ENCODE data around the gene PIGL. TPM values are rescaled to one million over a fixed set of nuclear protein-coding genes. Genes with fewer than 3 reads are reported as not detected.

The PIGL gene
- total and polyA plus RNA-seq, 12 donors = 10.3 to 102 (median 29.5) TPM

GRCh38 chr17:16329519-16330271, 112.7 kb downstream of the PIGL start:
- Histone ChIP-seq H3K36me3 (replicated peaks in 1 of 2) (peaks cover 0 to 12% of the 10 kb centered on the region in 2 donors), H3K4me3 (no peak overlapping the region), H3K9me3 (replicated peaks in 1 of 3) (no peaks in the 10 kb centered on the region), H3K27ac (no peak overlapping the region), H3K27me3 (no peaks in the 10 kb centered on the region), H3K4me1 (replicated peaks in 1 of 2) (peaks cover 0 to 5% of the 10 kb centered on the region in 2 donors)
- DNase-seq = peak in 5 of 7 donors; percentile 20 to 29 (median 24)
- WGBS, 4 donors = 53 to 61% (median 58%) methylated on average over 11 of the region's 11 CpGs
- intact Hi-C loops (cut with DNase I) = no loop called here
- no peak for TF ChIP-seq POLR2A (IDR thresholded peaks at IDR 0.05)
- TF ChIP-seq CTCF (IDR thresholded peaks at IDR 0.05) = no peak

GRCh38 chr17:16338391-16338790, 121.4 kb downstream of the PIGL start:
- no peak overlapping the region for H3K4me3 ChIP-seq
- no peaks in the 10 kb centered on the region for H3K9me3 ChIP-seq (replicated peaks in 1 of 3)
- H3K27ac ChIP-seq = no peak overlapping the region
- intact Hi-C loops (cut with DNase I) = no loop called here
- H3K27me3 ChIP-seq = no peaks in the 10 kb centered on the region
- H3K36me3 ChIP-seq (replicated peaks in 1 of 2) = no peaks in the 10 kb centered on the region
- H3K4me1 ChIP-seq (replicated peaks in 1 of 2) = no peaks in the 10 kb centered on the region
- TF ChIP-seq POLR2A (IDR thresholded peaks at IDR 0.05) (no peak), CTCF (IDR thresholded peaks at IDR 0.05) (no peak)
- no peak for DNase-seq
- 85 to 94% (median 88%) methylated on average over 3 of the region's 3 CpGs for WGBS, 4 donors

- no peaks in the 10 kb centered on the region for H3K4me1 ChIP-seq (replicated peaks in 1 of 2)
- H3K27ac ChIP-seq = no peak overlapping the region
- TF ChIP-seq CTCF (IDR thresholded peaks at IDR 0.05) (no peak), POLR2A (IDR thresholded peaks at IDR 0.05) (no peak)
- no peaks in the 10 kb centered on the region for H3K9me3 ChIP-seq (replicated peaks in 1 of 3)
- no peaks in the 10 kb centered on the region for H3K36me3 ChIP-seq (replicated peaks in 1 of 2)
- H3K27me3 ChIP-seq = no peaks in the 10 kb centered on the region
- DNase-seq = no peak
- intact Hi-C loops (cut with DNase I) = no loop called here
- H3K4me3 ChIP-seq = no peak overlapping the region
- WGBS, 4 donors = 95 to 100% (median 98%) methylated on average over 1 of the region's 1 CpG
These were observed 122.4 kb downstream of the PIGL start for GRCh38 chr17:16339402-16339801.

GRCh38 chr17:16339959-16340358, 122.9 kb downstream of the PIGL start:
- no peak overlapping the region for H3K4me3 ChIP-seq
- no peaks in the 10 kb centered on the region for H3K4me1 ChIP-seq (replicated peaks in 1 of 2)
- no peaks in the 10 kb centered on the region for H3K36me3 ChIP-seq (replicated peaks in 1 of 2)
- intact Hi-C loops (cut with DNase I) = no loop called here
- H3K9me3 ChIP-seq (replicated peaks in 1 of 3) = no peaks in the 10 kb centered on the region
- WGBS, 4 donors = 96 to 100% (median 98%) methylated on average over 1 of the region's 1 CpG
- H3K27ac ChIP-seq = no peak overlapping the region
- DNase-seq = no peak
- H3K27me3 ChIP-seq = no peaks in the 10 kb centered on the region
- TF ChIP-seq CTCF (IDR thresholded peaks at IDR 0.05) (no peak), POLR2A (IDR thresholded peaks at IDR 0.05) (no peak)
